GM18861 (cell line): Measurements from ENCODE around the gene ADGRV1.
A peak's percentile ranks its signal among the peaks of the same experiment; 100 is the strongest.
"Not testable (repeated sequence)": the region's sequence is repeated elsewhere in the genome, so short reads cannot be mapped to it uniquely, and the experiment has no call there.

Experiments used
- ATAC-seq: cut with Tn5 transposase; IDR thresholded peaks from one replicate; pipeline ENCODE4 v1.9.1; 2021; ENCODE audit not compliant: unreplicated experiment

ADGRV1 gene

DNA sequence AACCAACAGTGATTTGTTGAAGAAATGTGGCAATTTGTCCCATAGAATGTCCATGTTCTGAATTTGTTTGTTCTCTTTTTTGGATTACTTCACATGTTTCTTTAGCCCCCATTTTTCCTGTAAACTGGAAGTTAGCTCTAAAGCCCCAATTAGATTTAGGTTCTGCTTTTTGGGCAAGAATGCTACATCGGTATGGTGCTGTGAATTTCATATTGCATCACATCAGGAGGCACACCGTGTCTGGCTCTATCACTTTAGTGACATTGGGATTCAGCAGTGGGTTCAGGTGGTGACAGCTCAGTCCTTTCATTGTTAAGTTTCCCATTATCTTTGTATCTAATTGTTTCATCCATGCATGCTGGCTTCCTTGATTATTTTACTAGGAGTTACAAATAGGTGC lies 27.9 kb downstream of the ADGRV1 start:
- ATAC-seq: no peak

DNA sequence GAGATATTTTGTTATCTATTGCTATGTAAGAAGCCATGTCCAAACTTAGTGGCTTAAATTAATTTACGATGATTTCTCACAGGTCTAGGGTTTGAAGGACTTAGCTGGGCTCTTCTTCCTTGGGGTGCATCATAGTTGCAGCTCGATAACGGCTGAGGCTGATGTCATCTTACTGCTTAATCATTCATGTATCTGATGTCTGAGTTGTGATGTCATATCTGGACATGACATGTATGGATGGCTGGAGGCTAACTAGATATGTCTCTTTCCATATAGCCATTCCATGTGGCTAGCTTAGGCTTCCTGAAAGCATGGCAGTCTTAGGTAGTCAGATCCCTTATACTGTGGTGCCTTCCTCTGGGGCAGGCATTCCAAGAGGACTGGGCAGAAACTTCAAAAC lies 31.6 kb downstream of the ADGRV1 start:
- no peak for ATAC-seq

DNA sequence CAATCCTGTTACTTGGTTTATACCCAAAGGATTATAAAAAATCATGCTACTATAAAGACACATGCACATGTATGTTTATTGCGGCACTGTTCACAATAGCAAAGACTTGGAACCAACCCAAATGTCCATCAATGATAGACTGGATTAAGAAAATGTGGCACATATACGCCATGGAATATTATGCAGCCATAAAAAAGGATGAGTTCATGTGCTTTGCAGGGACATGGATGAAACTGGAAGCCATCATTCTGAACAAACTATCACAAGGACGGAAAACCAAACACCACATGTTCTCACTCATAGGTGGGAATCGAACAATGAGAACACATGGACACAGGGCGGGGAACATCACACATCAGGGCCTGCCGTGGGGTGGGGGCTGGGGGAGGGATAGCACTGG lies 34.5 kb downstream of the ADGRV1 start:
- not testable (repeated sequence) for ATAC-seq

DNA sequence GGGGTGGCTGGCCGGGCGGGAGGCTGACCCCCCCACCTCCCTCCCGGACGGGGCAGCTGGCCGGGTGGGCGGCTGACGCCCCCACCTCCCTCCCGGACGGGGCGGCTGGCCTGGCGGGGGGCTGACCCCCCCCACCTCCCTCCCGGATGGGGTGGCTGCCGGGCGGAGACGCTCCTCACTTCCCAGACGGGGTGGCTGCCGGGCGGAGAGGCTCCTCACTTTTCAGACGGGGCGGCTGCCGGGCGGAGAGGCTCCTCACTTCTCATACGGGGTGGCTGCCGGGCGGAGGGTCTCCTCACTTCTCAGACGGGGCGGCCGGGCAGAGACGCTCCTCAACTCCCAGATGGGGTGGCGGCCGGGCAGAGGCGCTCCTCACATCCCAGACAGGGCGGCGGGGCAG lies 37.2 kb downstream of the ADGRV1 start:
- ATAC-seq: not testable (repeated sequence)

DNA sequence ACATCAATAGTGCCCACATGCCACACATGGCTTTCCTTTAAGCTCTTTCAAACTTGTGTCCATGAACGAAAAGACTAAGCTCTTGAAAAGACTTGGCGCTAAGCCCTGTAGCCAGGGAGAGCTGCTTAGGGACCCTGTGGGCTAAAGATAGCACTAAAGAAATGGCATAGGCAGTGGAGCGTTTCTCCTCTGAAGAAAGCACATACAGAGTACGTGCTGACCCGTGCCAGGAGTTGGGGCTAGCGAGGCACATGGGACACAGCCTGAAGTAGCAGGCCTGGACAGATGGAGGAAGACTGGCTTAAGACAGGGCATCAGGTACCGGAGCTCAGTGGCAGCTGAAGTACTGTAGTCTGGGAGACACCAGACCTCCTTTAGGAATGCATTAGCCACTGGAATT lies 39.7 kb downstream of the ADGRV1 start:
- no peak for ATAC-seq

DNA sequence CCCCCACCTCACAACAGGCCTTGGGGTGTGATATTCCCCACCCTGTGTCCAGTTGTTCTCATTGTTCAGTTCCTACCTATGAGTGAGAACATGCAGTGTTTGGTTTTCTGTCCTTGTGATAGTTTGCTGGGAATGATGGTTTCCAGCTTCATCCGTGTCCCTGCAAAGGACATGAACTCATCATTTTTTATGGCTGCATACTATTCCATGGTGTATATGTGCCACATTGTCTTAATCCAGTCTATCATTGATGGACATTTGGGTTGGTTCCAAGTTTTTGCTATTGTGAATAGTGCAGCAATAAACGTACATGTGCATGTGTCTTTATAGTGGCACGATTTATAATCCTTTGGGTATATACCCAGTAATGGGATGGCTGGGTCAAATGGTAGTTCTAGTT lies 41.7 kb downstream of the ADGRV1 start:
- not testable (repeated sequence) for ATAC-seq

DNA sequence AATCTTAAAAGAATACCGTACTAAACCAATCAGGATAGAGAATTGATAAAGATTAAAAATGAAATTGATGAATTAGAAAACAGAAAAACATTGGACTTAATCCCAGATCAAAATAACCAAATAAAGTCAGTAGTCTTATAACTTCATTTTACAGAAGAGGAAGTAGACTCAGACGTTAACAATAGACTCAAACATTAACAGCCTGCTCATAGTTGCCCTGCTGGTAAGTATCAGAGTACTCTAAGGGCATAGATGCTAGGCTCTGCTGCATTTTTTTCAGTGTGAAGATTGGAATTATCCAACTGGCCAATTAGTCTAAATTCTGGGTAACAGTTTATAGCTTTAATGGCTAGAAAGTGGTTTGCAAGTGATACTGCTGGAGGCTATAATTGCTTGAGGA lies 42.9 kb downstream of the ADGRV1 start:
- ATAC-seq: no peak

DNA sequence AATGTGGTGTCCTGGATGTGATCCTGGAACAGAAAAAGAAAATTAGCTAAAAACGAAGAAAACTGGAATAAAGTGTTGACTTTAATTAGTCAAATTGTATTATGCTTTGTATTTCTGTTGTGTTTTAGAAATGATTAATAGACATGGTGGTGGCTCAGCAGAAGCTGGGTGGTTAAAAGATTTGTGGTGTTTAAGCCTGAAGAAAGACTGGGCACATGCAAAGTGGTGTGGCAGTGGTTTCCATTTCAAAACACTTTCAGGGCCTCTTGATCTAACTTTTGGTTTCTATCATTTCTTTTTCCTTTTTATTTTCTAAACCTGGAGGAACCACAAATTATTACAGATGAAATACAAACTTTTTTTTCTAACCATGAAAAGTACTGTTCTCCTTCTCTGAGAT lies 44.1 kb downstream of the ADGRV1 start:
- ATAC-seq: peak; percentile 68

DNA sequence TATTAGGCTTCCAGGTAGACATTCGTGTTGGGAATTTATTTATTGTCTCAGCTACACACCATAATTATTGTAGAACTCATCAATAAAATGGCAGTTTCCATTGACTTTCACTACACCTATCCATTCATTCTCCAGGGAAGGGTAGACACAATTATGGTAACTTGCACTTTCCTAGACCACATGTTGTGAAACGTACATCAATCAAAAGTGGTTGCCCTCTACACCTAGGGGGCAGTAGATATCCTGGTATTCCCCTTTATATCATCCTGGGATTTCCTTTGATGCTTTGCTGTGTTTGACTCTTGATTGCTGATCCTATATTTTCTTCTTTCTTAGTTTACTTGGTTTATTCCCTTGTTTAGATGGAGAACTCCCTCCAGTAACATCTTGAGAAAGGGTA lies 47.9 kb downstream of the ADGRV1 start:
- ATAC-seq: no peak

DNA sequence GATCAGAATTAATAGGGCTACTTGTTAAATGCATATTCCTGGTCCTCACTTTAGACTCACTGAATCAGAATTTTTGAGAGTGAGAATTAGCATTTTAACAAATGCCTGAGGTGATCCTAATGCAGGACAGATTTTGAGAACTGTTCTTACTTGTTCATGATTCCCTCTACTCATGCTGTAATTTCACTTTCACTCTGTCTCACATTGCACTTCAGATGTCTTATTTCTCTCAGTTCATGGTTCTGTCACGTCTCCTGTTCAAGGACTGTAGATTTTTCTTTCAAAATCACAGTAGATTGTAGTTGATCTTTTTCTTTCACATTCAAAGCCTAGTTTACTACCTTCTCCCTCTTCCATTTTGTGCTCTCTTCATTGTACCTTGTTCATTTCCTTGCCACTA lies 54.3 kb downstream of the ADGRV1 start:
- peak; percentile 94 for ATAC-seq

DNA sequence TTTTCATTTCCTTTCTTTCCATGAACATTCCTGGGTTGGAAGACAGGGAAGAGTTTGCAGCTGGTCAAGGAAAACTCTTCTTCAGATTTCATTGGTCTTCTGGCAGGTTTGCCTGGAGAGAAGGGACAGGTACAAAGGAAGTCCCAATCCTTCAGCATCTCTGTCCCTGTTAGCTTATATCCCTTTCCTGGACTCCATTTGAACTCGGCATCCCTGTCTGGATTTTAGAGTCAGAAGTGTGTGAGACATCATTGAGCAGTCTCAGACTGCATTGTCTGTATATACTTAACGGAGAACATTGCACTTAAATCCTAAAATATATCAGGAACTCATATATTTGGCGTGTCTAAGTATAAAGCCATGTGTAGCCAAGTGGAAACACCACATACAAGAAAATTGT lies 54.9 kb downstream of the ADGRV1 start:
- ATAC-seq: no peak

DNA sequence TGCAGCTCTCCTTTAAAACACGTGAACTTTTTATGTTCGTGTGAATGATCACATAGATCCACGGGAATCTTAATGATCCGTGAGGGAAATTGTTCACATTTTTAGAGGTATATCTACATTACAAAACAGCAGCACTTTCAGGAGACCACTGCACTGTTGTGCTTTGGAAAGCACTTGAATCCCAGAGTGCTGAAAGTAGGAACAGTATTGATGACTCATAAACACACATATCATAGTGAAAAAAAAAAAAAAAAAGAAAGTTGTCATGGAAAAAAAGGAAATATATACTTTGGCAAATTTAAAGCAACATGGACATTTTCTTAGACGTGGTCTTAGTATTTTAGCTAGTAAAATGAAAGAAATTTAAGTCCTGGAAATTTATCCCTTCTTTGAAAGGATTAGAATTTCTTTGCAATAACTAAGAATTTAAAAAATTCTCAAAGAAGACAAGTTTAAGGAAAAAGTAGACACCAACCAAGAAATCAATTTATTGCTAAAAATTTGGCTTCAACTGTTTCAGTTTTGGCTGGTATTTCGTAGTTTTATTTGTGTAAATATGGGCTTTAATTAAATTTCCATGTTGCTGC lies 55.4 kb downstream of the ADGRV1 start:
- ATAC-seq: no peak

DNA sequence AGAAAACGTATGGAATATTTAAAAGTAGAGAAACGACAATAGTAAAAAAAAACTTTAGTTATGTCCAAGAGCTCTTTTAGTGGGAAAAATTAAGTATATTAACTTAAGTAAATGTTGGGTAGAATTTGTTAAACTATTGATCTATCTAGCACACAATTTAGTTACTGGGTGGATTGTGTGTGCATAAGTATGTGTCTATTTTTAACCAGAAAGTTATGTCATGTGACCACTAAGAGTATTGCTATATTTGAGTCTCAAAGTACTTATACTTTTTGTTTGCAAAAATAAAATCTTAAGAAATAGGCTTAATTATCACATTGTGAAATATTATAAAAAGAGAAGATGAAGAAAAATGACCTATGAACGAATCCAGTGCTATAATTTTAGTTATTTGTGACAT lies 56.8 kb downstream of the ADGRV1 start:
- ATAC-seq: no peak

DNA sequence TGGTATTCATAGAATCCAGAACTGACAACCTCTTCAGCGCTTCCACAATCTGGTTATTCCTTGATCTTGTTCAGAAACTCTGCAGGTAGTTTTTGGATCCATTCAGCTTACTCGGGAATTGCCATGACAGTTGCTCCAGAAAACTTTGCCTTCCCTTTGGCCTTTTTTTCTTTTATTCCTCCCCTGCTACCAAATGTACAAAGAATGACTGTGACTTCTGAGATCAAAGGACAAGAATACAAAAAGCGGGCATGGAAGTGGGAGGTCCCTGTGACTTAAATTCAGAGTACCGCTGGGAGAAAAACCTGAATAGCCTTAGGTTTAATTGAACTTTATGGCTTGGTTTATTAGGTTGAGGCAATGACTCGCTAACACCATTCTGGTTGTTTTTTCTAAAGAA lies 59.5 kb downstream of the ADGRV1 start:
- no peak for ATAC-seq

DNA sequence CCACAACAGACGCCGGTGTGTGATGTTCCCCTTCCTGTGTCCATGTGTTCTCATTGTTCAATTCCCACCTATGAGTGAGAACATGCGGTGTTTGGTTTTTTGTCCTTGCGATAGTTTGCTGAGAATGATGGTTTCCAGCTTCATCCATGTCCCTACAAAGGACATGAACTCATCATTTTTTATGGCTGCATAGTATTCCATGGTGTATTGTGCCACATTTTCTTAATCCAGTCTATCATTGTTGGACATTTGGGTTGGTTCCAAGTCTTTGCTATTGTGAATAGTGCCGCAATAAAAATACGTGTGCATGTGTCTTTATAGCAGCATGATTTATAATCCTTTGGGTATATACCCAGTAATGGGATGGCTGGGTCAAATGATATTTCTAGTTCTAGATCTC lies 61.2 kb downstream of the ADGRV1 start:
- ATAC-seq: not testable (repeated sequence)

DNA sequence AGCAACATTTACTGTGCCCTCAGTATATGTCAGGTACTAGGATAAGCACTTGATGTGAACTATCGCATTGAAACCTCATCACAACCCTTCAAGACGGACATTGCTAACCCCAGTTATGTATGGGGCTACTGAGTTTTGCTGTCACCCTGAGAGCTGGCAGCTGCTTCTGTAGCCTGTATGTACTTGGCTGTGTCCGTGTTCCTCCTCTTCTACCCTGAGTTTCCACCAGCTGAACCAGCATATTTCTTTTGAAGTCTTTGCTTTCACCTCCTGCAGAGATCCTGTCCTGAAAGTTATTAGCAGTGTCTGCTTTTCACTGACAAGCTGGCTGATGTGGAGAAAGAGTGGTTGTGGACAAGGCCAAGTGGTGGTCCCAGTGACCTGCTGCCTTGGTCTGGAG lies 63.3 kb downstream of the ADGRV1 start:
- no peak for ATAC-seq

DNA sequence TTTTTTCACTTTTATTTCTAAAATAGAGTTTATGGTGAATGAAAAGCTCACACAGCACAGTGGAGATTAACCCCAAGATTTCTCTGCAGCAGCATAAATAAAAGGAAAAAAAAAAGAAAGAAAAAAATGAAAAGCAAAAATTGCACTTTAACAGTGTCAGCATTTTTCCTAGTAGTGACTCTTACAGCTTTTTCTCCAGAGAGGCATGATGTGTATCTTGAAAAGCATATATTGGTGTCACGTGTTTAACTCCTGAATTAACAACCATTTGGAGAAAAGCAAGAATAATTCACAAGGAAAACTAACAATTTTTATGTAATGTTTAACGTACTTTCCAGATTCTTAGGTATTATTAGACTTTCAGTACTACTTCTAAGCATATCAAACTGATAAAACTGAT lies 67.9 kb downstream of the ADGRV1 start:
- ATAC-seq: no peak

DNA sequence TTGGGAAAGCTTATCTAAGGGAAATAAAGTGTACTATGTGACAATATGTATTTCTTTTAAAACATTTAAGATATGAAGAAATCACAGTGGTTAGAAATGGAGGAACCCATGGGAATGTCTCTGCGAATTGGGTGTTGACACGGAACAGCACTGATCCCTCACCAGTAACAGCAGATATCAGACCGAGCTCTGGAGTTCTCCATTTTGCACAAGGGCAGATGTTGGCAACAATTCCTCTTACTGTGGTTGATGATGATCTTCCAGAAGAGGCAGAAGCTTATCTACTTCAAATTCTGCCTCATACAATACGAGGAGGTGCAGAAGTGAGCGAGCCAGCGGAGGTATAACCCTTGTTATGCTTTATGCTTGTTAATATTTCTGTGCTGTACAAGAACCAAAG lies 69.9 kb downstream of the ADGRV1 start:
- ATAC-seq: no peak

DNA sequence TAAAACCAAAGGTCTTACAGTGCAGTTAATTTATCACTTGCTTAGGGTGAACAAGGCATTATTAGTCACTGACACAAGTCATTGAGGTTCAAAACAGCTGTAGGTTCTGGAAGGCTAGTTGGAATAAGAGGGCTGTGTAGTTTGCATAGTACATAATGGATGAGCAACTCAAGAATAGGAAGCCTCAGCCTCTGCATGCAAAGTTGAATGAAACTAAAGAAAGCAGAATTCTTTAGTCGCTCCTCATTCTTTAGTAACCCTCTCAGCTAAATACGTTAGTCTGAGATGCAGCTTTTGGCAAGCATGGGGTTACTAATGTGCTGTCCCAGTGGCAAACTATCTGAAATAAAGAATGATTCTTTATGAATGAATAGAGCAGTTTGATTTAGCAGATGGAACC lies 74.2 kb downstream of the ADGRV1 start:
- ATAC-seq: no peak

DNA sequence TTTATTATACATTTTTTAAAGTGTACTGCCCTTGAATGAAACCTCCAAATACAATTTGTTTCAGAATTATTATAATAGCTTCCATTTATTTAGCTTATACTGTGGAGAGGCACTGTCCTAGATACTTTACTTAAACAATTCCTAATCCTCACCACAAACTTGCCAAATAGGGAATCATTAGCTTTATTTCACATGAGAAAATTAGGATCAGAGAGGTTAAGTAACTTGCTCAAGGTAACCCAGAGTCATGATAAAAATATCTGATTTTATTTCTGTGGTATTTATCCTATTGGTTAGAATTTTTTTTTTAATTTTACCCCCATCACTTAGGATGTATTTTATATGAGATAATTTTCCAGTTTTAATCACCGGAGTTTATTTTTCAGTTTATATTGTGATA lies 78.4 kb downstream of the ADGRV1 start:
- no peak for ATAC-seq

DNA sequence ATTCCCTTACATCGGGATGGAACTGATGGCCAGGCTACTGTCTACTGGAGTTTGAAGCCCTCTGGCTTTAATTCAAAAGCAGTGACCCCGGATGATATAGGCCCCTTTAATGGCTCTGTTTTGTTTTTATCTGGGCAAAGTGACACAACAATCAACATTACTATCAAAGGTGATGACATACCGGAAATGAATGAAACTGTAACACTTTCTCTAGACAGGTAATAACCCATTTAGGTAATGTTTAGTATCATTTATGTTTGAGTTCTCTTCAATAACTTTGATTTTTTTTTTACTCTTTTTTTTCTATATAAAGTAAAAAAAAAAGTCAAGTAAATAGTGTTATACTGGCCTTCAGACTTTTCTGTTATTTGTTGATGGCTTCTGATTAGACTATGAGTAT lies 79.1 kb downstream of the ADGRV1 start:
- ATAC-seq: no peak

DNA sequence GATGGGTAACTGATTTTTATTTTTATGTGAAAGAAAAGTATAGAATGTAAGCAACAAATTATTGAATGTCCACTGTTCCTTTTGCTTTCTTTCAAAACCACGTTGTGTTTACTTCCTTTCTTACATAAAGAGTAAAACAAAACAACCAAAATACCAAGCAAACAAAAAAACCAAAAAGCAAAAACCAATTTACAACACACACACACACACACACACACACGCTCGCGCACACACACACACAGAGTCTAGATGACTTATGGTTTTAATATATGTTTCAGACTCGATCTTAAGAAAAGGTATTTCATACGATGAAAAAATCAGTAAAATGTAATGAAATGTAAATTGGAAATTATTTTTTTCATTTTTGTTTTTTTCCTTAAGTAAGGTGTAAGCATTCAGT lies 80.3 kb downstream of the ADGRV1 start:
- ATAC-seq: no peak

DNA sequence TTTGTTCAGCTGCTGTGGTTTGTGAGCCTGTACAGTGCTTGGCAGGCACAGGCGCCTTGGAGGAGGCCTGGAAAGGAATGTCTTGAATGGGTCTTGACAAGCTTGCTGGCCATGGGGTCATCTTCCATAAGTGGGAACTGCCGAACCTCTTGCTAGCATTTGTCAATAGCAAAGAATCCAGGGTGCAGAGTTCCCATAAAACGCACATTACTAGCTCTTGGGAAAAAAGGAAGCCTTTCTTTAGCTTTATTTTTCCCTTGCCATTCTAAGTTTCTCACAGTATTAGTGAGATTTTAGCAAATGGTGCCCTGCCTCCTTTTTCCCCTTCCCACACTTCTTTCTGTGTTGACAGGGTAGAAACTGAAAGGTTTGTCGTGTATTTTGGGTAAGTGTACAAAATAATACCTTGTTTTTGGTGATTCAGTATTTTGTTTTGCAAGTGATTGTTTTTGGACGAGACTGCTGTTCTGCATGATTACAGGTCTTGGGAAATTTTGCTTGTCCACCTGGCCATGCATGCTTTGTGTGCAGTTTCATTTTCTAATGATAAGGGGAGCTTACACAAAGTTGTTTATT lies 82.0 kb downstream of the ADGRV1 start:
- no peak for ATAC-seq
